Hepatocyte (in vitro differentiated cells): ENCODE results near the gene PLEKHM3. TPM values are rescaled to one million over a fixed set of nuclear protein-coding genes. Genes with fewer than 3 reads are reported as not detected.

Experiments used
- DNase-seq: peaks from one replicate; pipeline ENCODE4 v3.0.0-alpha.2; 2016; ENCODE audit warnings: low spot score
- H2AFZ ChIP-seq: fragments of 200-600 bp; sonication (generic); 2 replicates; pipeline ENCODE4 v1.6.0; 2016; ENCODE audit warnings: antibody characterized with exemption, mild to moderate bottlenecking
- H3K27ac ChIP-seq: fragments of 200-600 bp; sonication (generic); 2 replicates; pipeline ENCODE4 v1.5.1; 2016; ENCODE audit warnings: mild to moderate bottlenecking
- H3K27me3 ChIP-seq: fragments of 200-600 bp; sonication (generic); 2 replicates; pipeline ENCODE4 v1.6.1; 2016
- H3K36me3 ChIP-seq: fragments of 200-600 bp; sonication (generic); replicated peaks from 2 replicates; pipeline ENCODE4 v1.5.1; 2016; ENCODE audit warnings: low read depth; ENCODE audit not compliant: insufficient read depth
- H3K4me1 ChIP-seq: fragments of 200-600 bp; sonication (generic); 2 replicates; pipeline ENCODE4 v1.5.1; 2016; ENCODE audit warnings: mild to moderate bottlenecking, moderate library complexity; ENCODE audit not compliant: insufficient read depth
- H3K4me2 ChIP-seq: fragments of 200-600 bp; sonication (generic); 2 replicates; pipeline ENCODE4 v1.6.0; 2016
- H3K4me3 ChIP-seq: fragments of 200-600 bp; sonication (generic); 2 replicates; pipeline ENCODE4 v1.5.1; 2016; ENCODE audit warnings: mild to moderate bottlenecking
- H3K79me2 ChIP-seq: fragments of 200-600 bp; sonication (generic); 2 replicates; pipeline ENCODE4 v1.6.0; 2017; ENCODE audit warnings: mild to moderate bottlenecking
- H3K9me2 ChIP-seq: fragments of 200-600 bp; sonication (generic); replicated peaks from 2 replicates; pipeline ENCODE4 v1.6.0; 2017; ENCODE audit warnings: mild to moderate bottlenecking; ENCODE audit not compliant: insufficient read depth
- H3K9me3 ChIP-seq: fragments of 200-600 bp; sonication (generic); 2 replicates; pipeline ENCODE4 v1.5.1; 2016; ENCODE audit warnings: low read depth, mild to moderate bottlenecking
- H4K20me1 ChIP-seq: fragments of 200-600 bp; sonication (generic); 2 replicates; pipeline ENCODE4 v1.6.0; 2016; ENCODE audit warnings: mild to moderate bottlenecking; ENCODE audit not compliant: insufficient read depth, poor library complexity, severe bottlenecking
- CTCF ChIP-seq: fragments of 200-600 bp; sonication (generic); IDR thresholded peaks from 2 replicates; pipeline ENCODE4 v1.5.1; 2016; ENCODE audit warnings: antibody characterized with exemption, mild to moderate bottlenecking; ENCODE audit not compliant: poor library complexity
- EZH2 ChIP-seq: fragments of 200-600 bp; sonication (generic); IDR thresholded peaks from 2 replicates; pipeline ENCODE4 v1.6.1; 2016; ENCODE audit warnings: antibody characterized with exemption, mild to moderate bottlenecking, borderline replicate concordance
- EZH2phosphoT487 ChIP-seq: fragments of 200-600 bp; sonication (generic); IDR thresholded peaks from one replicate; pipeline ENCODE4 v1.6.1; 2018; ENCODE audit warnings: antibody characterized with exemption, mild to moderate bottlenecking, low read depth, moderate library complexity; ENCODE audit not compliant: unreplicated experiment, severe bottlenecking
- WGBS: methylation state at CpG from one replicate; pipeline ENCODE4 v1.1.6; 2016; ENCODE audit warnings: low lambda C conversion rate; ENCODE audit errors: missing lambda C conversion rate; 5-methylcytosine and 5-hydroxymethylcytosine counted together
- polyA plus RNA-seq: library from polyadenylated mRNA; unstranded; fragments of >200 nt; fragmentation: Nextera tagmentation; extraction: Ambion mirVana; gene quantifications from 2 replicates; pipeline ENCODE4 v1.2.1, GENCODE V29; 2016
- total RNA-seq: library from RNA; depleted of rRNA; stranded (reverse); fragments of >200 nt; gene quantifications from 2 replicates; pipeline ENCODE4 v1.2.3, GENCODE V29; 2014

Gene PLEKHM3
- total and polyA plus RNA-seq, 2 experiments from 2014 or later, result 4.2 to 11.1 TPM

DNA sequence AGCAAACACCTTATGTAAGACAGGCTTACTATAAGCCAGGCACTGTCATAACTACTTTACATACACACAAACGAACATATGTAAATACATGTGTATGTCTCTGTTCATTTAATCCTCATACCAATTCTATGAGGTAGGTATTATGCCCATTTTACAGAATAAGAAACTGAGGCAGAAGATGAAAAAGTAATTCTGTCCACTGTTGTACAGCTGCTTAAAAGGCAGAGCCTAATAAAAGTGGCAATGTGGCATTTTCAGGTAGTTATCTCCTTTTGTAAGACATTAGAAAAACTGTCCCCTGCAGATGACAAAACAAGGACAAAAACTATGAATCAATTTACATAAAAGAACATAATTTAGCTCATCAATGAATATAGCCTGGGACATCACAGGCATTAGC, 69.9 kb downstream of the PLEKHM3 start:
- Histone ChIP-seq H3K4me1 (peaks cover 4% of the 10 kb centered on the region), H3K9me2 (no peaks in the 10 kb centered on the region), H3K9me3 (no peaks in the 10 kb centered on the region), H3K4me2 (no peak overlapping the region), H3K27me3 (no peaks in the 10 kb centered on the region), H4K20me1 (no peaks in the 10 kb centered on the region), H3K27ac (no peak overlapping the region), H3K79me2 (no peaks in the 10 kb centered on the region), H3K4me3 (no peak overlapping the region), H2AFZ (no peak overlapping the region), H3K36me3 (no peaks in the 10 kb centered on the region)
- WGBS, result 88% methylated on average over 1 of the region's 1 CpG
- no peak for TF ChIP-seq CTCF
- TF ChIP-seq EZH2, result no peak
- TF ChIP-seq EZH2phosphoT487, result no peak
- no peak for DNase-seq

- Histone ChIP-seq H3K4me1 (peaks cover 4% of the 10 kb centered on the region), H3K9me2 (no peaks in the 10 kb centered on the region), H3K79me2 (no peaks in the 10 kb centered on the region), H3K27me3 (no peaks in the 10 kb centered on the region), H3K9me3 (no peaks in the 10 kb centered on the region), H3K36me3 (no peaks in the 10 kb centered on the region), H3K4me2 (no peak overlapping the region), H3K27ac (peak overlapping the region; percentile 54), H4K20me1 (no peaks in the 10 kb centered on the region), H2AFZ (no peak overlapping the region), H3K4me3 (no peak overlapping the region)
- TF ChIP-seq CTCF, result no peak
- no peak for TF ChIP-seq EZH2phosphoT487
- no peak for TF ChIP-seq EZH2
- DNase-seq, result no peak
- WGBS, result 80% methylated on average over 3 of the region's 3 CpGs
These were observed 72.0 kb downstream of the PLEKHM3 start for GRCh38 chr2:207953354-207953753.

GRCh38 chr2:207952564-207953345, 72.6 kb downstream of the PLEKHM3 start:
- Histone ChIP-seq H3K79me2 (no peaks in the 10 kb centered on the region), H3K9me3 (no peaks in the 10 kb centered on the region), H3K27me3 (no peaks in the 10 kb centered on the region), H4K20me1 (no peaks in the 10 kb centered on the region), H3K9me2 (no peaks in the 10 kb centered on the region), H3K4me3 (no peak overlapping the region), H3K36me3 (no peaks in the 10 kb centered on the region), H3K4me1 (peaks cover 4% of the 10 kb centered on the region), H2AFZ (no peak overlapping the region), H3K27ac (peak overlapping the region; percentile 54), H3K4me2 (no peak overlapping the region)
- no peak for TF ChIP-seq CTCF
- TF ChIP-seq EZH2phosphoT487, result no peak
- TF ChIP-seq EZH2, result no peak
- 59% methylated on average over 6 of the region's 6 CpGs for WGBS
- peak; percentile 20 for DNase-seq
